ENCODE measurements around the gene TMEM208. TPM values are rescaled to one million over a fixed set of nuclear protein-coding genes. Genes with fewer than 3 reads are reported as not detected.
A peak's percentile ranks its signal among the peaks of the same experiment; 100 is the strongest.

Gene TMEM208
- polyA plus RNA-seq, 2 of the 4 experiments (the other 2 are of a cell fraction), result 73.5 to 114 TPM

GRCh38 chr16:67190448-67191399 lies 36.2 kb upstream of the TMEM208 start:
- POLR2A ChIA-PET, result no interaction called here
- no peak for FAIRE-seq
- Histone ChIP-seq H3K4me2 (peak overlapping the region; percentile 82), H3K4me1 (peaks cover 24% of the 10 kb centered on the region), H3K27ac (no peak overlapping the region), H3K4me3 (no peak overlapping the region), H3K9me3 (no peaks in the 10 kb centered on the region)
- no peak for TF ChIP-seq BCL3 (IDR thresholded peaks at IDR 0.05)
- no peak for TF ChIP-seq POLR2AphosphoS2 (conservative IDR thresholded peaks at IDR 0.05; ENCODE audit: low read length)
- TF ChIP-seq BHLHE40 (IDR thresholded peaks at IDR 0.05; ENCODE audit: low read depth, low read length), result no peak
- no peak for TF ChIP-seq MAX (IDR thresholded peaks at IDR 0.05)
- TF ChIP-seq SMC3 (IDR thresholded peaks at IDR 0.05), result no peak
- ATAC-seq, result no peak
- no peak for DNase-seq (ENCODE audit: low read depth in 1 of 2, low spot score in 1 of 2)
- WGBS (ENCODE audit: missing lambda C conversion rate), result 68% methylated on average over 13 of the region's 13 CpGs
- CTCF ChIA-PET, result interaction anchor here (0.6 to 10.7 kb wide), 8 partner anchors 18 to 237 kb away, joined by 3 to 162 read pairs (median 4); partner anchors contain the start of gene NOL3

GRCh38 chr16:67191411-67191994 lies 35.4 kb upstream of the TMEM208 start:
- peak overlapping the region; percentile 95 for H3K4me3 ChIP-seq
- H3K27ac ChIP-seq, result peak overlapping the region; percentile 97
- peaks cover 18% of the 10 kb centered on the region for H3K4me1 ChIP-seq
- DNase-seq (ENCODE audit: low read depth in 1 of 2, low spot score in 1 of 2) (no peak), ATAC-seq (peak; percentile 36 to 44; a peak in 5 of 6 replicates), FAIRE-seq (no peak)
- TF ChIP-seq NPAS2 (CRISPR knock-in tag; IDR thresholded peaks at IDR 0.05; ENCODE audit: borderline replicate concordance) (no peak), CEBPB (IDR thresholded peaks at IDR 0.05) (no peak), KDM1A (IDR thresholded peaks at IDR 0.05; ENCODE audit: low read depth) (no peak), CTCF (IDR thresholded peaks at IDR 0.05) (no peak), FOSL2 (IDR thresholded peaks at IDR 0.05) (no peak), FOSL2 (CRISPR knock-in tag; IDR thresholded peaks at IDR 0.05) (no peak), BCL3 (IDR thresholded peaks at IDR 0.05) (no peak), EHMT2 (IDR thresholded peaks at IDR 0.05; ENCODE audit: low read depth) (no peak), TP53 (CRISPR knock-in tag; IDR thresholded peaks at IDR 0.05) (no peak), ZC3H11A (IDR thresholded peaks at IDR 0.05) (no peak), ATOH8 (CRISPR knock-in tag; IDR thresholded peaks at IDR 0.05; ENCODE audit: low read depth) (no peak), E2F6 (IDR thresholded peaks at IDR 0.05; ENCODE audit: borderline replicate concordance, low read depth) (no peak), ZNF302 (CRISPR knock-in tag; IDR thresholded peaks at IDR 0.05) (no peak), SMC3 (IDR thresholded peaks at IDR 0.05) (no peak), PBX3 (IDR thresholded peaks at IDR 0.05) (no peak), HEYL (CRISPR knock-in tag; IDR thresholded peaks at IDR 0.05) (no peak), ZFP36 (IDR thresholded peaks at IDR 0.05; ENCODE audit: borderline replicate concordance, partially characterized antibody) (no peak), HMGXB4 (CRISPR knock-in tag; IDR thresholded peaks at IDR 0.05; ENCODE audit: borderline replicate concordance) (no peak), MYC (IDR thresholded peaks at IDR 0.05; ENCODE audit: borderline replicate concordance, low read length) (no peak)
- H3K9me3 ChIP-seq, result no peaks in the 10 kb centered on the region
- ChIA-PET CTCF (interaction anchor here (10.3 kb wide), 1 partner anchor 19 kb away, joined by 105 read pairs; no protein-coding TSS in a partner anchor), POLR2A (interaction anchor here (1.8 kb wide), 1 partner anchor 36 kb away, joined by 6 read pairs; the partner anchor contains the start of gene TMEM208)
- H3K4me2 ChIP-seq, result peak overlapping the region; percentile 82
- WGBS (ENCODE audit: missing lambda C conversion rate), result 27% methylated on average over 9 of the region's 9 CpGs

Data from A549 (cell line).